Vagina (tissue), 2 donors: ENCODE measurements around the gene CALML3. TPM values are rescaled to one million over a fixed set of nuclear protein-coding genes. Genes with fewer than 3 reads are reported as not detected.

Experiments
- DNase-seq, 2 donors: peaks; one replicate each; pipeline ENCODE4 v3.0.0-alpha.2; 2017; ENCODE audit errors: extremely low spot score in 2 of 2
- H3K27ac ChIP-seq: fragments of 200-600 bp; sonication (generic); one replicate; pipeline ENCODE4 v1.5.1; 2019
- H3K27me3 ChIP-seq: fragments of 200-600 bp; sonication (generic); one replicate; pipeline ENCODE4 v1.5.1; 2019
- H3K36me3 ChIP-seq, 2 donors: fragments of 200-600 bp; sonication (generic); one replicate each; pipeline ENCODE4 v1.5.1; 2017 to 2019
- H3K4me1 ChIP-seq: fragments of 200-600 bp; sonication (generic); one replicate; pipeline ENCODE4 v1.5.1; 2019
- H3K4me3 ChIP-seq, 2 donors: fragments of 200-600 bp; sonication (generic); 1 replicate in 1 of 2; 2 replicates in 1 of 2; pipeline ENCODE4 v1.5.1; 2016 to 2019
- H3K9me3 ChIP-seq: fragments of 200-600 bp; sonication (generic); one replicate; pipeline ENCODE4 v1.5.1; 2019
- POLR2A ChIP-seq, 2 donors: fragments of 450-650 bp; IDR thresholded peaks; one replicate each; pipeline ENCODE4 v1.6.1; 2017; ENCODE audit warnings: antibody characterized with exemption in 2 of 2, mild to moderate bottlenecking in 2 of 2, moderate library complexity in 2 of 2
- POLR2AphosphoS5 ChIP-seq, 2 donors: sonication (generic); formaldehyde crosslinking; IDR thresholded peaks; one replicate each; pipeline ENCODE4 v1.9.0; 2017; ENCODE audit warnings: antibody characterized with exemption in 2 of 2, mild to moderate bottlenecking in 2 of 2, low read depth in 1 of 2; ENCODE audit not compliant: insufficient read depth in 1 of 2
- intact Hi-C: fragments of 100-400 bp; cut with DNase I; formaldehyde crosslinking; loops from one replicate; pipeline ENCODE4 v1.15.1; 2023
- total RNA-seq: library from RNA; depleted of rRNA; stranded (reverse); fragments of >200 nt; gene quantifications from one replicate; pipeline ENCODE4 v1.2.3, GENCODE V29; 2016
- TF ChIP-seq, protein P1 (sequence below), 3 experiments: fragments of 450-650 bp in 2 of 3; fragments of 200-600 bp in 1 of 3; sonication (generic) in 1 of 3; IDR thresholded peaks; one replicate each; pipeline ENCODE4 v1.5.1; 2017 to 2019; ENCODE audit warnings: antibody characterized with exemption in 3 of 3, mild to moderate bottlenecking in 2 of 3, moderate library complexity in 2 of 3

Gene CALML3
- total RNA-seq, 1 donor from 2014 or later = 50.6 TPM

DNA sequence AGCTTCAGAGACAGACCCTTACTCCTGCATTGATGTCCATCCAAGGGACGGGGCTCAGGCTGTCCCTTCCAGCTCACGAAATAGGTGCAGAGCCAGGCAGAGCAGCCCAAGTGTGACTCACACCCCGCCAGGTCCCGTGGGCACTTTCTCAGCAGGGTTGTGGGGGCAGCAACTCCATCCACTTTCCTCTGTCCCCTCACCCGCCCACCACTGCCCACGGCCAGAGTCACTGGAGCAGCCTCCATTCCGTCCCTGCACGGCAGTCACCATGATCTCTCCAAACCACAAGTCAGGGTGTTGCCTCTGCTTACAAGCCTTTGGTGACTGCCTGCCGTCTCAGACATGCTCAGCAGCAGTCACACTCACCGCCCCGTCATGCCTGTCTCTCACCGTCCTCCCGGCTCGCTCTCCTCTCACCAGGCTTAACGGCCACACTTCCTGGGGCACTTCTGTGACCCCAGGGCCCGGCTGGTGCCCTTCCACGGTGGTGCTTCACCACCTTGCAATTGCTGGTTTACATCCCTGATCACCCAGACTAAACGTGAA is 39.3 kb downstream of the CALML3 start:
- Histone ChIP-seq H3K4me1 (peaks cover 22% of the 10 kb centered on the region), H3K4me3 (no peak overlapping the region), H3K27ac (peak overlapping the region; percentile 44), H3K36me3 (no peaks in the 10 kb centered on the region), H3K9me3 (no peaks in the 10 kb centered on the region), H3K27me3 (no peaks in the 10 kb centered on the region)
- TF ChIP-seq, protein P1, sequence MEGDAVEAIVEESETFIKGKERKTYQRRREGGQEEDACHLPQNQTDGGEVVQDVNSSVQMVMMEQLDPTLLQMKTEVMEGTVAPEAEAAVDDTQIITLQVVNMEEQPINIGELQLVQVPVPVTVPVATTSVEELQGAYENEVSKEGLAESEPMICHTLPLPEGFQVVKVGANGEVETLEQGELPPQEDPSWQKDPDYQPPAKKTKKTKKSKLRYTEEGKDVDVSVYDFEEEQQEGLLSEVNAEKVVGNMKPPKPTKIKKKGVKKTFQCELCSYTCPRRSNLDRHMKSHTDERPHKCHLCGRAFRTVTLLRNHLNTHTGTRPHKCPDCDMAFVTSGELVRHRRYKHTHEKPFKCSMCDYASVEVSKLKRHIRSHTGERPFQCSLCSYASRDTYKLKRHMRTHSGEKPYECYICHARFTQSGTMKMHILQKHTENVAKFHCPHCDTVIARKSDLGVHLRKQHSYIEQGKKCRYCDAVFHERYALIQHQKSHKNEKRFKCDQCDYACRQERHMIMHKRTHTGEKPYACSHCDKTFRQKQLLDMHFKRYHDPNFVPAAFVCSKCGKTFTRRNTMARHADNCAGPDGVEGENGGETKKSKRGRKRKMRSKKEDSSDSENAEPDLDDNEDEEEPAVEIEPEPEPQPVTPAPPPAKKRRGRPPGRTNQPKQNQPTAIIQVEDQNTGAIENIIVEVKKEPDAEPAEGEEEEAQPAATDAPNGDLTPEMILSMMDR (IDR thresholded peaks at IDR 0.05) = no peak
- TF ChIP-seq POLR2A (IDR thresholded peaks at IDR 0.05) = no peak
- peak in 1 of 2 donors; percentile 20 for TF ChIP-seq POLR2AphosphoS5 (IDR thresholded peaks at IDR 0.05; ENCODE audit: insufficient read depth in 1 of 2, low read depth in 1 of 2)
- DNase-seq = no peak
- intact Hi-C loops = no loop called here

DNA sequence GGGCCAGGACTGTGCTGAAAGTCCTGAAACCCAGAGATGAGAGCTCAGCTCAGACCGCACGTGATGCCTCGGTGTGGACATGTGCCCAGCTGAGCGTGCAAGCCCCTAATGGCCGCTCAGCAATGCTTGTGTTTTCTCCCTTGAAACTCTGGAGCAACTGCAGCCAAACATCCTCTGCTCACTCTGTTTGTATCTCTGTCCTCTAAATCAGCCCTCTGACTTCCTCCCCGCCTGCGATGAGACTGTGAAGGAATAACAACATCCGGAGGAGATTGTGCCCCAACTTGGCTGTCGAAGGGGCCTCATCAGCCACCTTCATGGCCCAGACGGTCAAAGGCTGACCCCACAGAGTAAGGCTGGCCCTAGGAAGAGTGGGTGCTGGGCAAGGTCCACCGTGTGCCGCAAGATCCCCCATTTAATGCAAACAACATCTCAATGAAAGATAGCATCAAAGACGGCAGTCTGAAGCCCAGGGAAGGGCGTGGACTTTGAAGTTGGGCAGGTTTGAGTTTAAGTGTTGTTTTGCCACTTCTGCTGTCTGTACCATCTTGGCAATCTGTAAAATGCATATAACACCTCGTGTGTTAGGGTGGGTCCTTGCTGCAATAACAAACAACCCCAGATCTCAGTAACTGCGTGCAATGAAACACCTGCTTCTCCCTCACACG is 39.9 kb downstream of the CALML3 start:
- no peak for DNase-seq
- H3K27me3 ChIP-seq = no peaks in the 10 kb centered on the region
- intact Hi-C loops = no loop called here
- peak overlapping the region; percentile 44 for H3K27ac ChIP-seq
- no peaks in the 10 kb centered on the region for H3K36me3 ChIP-seq
- TF ChIP-seq, protein P1 (IDR thresholded peaks at IDR 0.05) = no peak
- TF ChIP-seq POLR2A (IDR thresholded peaks at IDR 0.05) (no peak), POLR2AphosphoS5 (IDR thresholded peaks at IDR 0.05; ENCODE audit: insufficient read depth in 1 of 2, low read depth in 1 of 2) (no peak)
- no peaks in the 10 kb centered on the region for H3K9me3 ChIP-seq
- H3K4me3 ChIP-seq = no peak overlapping the region
- peaks cover 22% of the 10 kb centered on the region for H3K4me1 ChIP-seq

DNA sequence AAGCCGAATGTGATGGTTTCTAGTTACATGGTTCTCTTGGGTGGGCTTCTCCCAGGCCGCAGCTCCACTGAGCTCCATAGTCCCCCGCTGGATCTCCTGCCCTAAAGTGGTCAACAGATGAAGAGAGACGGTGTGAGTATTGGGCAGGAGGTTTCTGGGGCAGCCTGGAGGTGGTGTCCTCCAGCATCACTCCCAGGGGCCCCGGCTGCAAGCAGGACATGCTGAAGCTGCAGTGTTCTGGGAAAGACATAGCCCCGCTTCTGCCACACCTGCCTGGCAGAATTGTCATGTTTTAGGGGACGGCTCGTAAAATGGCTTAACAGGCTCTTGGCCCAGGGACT is 40.4 kb downstream of the CALML3 start:
- no peak for TF ChIP-seq POLR2A (IDR thresholded peaks at IDR 0.05)
- TF ChIP-seq POLR2AphosphoS5 (IDR thresholded peaks at IDR 0.05; ENCODE audit: insufficient read depth in 1 of 2, low read depth in 1 of 2) = no peak
- TF ChIP-seq, protein P1 (IDR thresholded peaks at IDR 0.05) = no peak
- Histone ChIP-seq H3K9me3 (no peaks in the 10 kb centered on the region), H3K27me3 (no peaks in the 10 kb centered on the region), H3K27ac (no peak overlapping the region), H3K4me1 (peaks cover 22% of the 10 kb centered on the region), H3K36me3 (no peaks in the 10 kb centered on the region), H3K4me3 (no peak overlapping the region)
- intact Hi-C loops = no loop called here
- no peak for DNase-seq

DNA sequence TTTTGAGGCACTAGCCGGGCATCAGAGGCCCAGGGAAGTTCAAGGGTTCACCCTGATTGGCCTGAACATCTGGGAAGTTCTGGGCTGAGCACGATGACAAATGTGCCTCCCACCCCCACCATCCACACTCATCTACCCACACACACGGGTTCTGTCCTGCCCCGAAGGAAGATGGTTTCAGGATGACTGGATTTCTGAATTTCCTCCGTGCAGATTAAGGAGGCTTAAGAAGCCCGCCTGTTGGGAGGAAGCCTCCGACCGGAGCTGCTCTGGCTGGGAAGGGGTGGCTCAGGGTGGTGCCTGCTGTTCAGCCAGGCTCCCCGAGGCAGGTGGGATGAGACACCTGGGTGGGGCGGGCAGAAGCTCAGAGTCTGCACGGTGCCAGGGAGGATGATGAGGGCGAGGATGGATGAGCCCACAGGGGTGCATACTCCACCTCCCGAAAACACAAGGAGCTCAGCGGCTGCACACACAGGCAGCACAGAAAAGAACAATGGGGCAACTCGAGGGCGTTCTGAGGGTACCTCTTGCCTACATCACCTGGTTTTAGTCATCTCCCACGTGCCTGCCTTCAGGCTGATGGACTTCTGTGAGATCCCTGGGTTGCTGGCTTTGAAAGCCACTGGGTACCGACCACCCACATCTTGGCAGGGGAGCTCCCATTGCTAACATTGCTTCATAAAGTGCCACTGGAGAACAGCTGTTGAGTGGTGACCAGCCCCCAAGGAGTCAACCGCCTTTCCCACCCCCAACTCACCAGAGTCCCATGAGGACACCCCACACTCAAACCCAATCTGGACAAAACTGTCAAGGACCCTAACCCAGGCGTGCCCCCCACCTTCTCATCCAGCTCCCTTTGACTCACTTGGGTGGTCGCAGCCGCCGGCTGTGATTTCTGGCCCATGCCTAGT is 41.2 kb downstream of the CALML3 start:
- TF ChIP-seq POLR2A (IDR thresholded peaks at IDR 0.05) (no peak), POLR2AphosphoS5 (IDR thresholded peaks at IDR 0.05; ENCODE audit: insufficient read depth in 1 of 2, low read depth in 1 of 2) (peak in 1 of 2 donors; percentile 32)
- TF ChIP-seq, protein P1 (IDR thresholded peaks at IDR 0.05) = no peak
- DNase-seq = no peak
- intact Hi-C loops = no loop called here
- H3K36me3 ChIP-seq = no peaks in the 10 kb centered on the region
- H3K27ac ChIP-seq = no peak overlapping the region
- no peaks in the 10 kb centered on the region for H3K27me3 ChIP-seq
- no peaks in the 10 kb centered on the region for H3K9me3 ChIP-seq
- H3K4me3 ChIP-seq = no peak overlapping the region
- H3K4me1 ChIP-seq = peaks cover 22% of the 10 kb centered on the region
